ENCODE data around the gene MED22.
A peak's percentile ranks its signal among the peaks of the same experiment; 100 is the strongest.

Gene MED22

DNA sequence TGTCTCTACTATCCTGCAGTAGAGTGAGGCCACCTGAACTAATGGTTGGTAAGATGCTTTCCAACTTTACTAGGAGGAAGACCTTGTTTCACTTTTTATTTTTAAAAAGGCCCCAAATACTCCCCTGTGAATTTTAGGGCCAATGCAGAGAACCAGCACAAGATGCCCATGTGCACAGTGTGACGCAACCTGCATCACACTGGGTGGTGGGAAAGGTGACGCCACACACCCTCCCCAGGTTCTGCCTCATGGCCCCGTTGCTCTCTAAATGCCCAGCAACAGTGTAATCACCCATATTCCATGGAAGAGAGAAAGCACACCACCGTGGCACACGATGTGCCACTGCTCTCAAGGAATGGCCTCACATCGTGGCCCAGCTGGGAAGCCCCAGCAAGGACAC is 21.5 kb upstream of the MED22 start:
- Mint-ChIP-seq H3K36me3 (ENCODE audit: low read depth) (peaks cover 74% of the 10 kb centered on the region), H3K27me3 (no peaks in the 10 kb centered on the region), H3K4me3 (peak overlapping the region; percentile 82), H3K27ac (peak overlapping the region; percentile 95), H3K4me1 (peaks cover 65% of the 10 kb centered on the region), H3K9me3 (no peaks in the 10 kb centered on the region)
- no peak for ATAC-seq
- no peak for DNase-seq

DNA sequence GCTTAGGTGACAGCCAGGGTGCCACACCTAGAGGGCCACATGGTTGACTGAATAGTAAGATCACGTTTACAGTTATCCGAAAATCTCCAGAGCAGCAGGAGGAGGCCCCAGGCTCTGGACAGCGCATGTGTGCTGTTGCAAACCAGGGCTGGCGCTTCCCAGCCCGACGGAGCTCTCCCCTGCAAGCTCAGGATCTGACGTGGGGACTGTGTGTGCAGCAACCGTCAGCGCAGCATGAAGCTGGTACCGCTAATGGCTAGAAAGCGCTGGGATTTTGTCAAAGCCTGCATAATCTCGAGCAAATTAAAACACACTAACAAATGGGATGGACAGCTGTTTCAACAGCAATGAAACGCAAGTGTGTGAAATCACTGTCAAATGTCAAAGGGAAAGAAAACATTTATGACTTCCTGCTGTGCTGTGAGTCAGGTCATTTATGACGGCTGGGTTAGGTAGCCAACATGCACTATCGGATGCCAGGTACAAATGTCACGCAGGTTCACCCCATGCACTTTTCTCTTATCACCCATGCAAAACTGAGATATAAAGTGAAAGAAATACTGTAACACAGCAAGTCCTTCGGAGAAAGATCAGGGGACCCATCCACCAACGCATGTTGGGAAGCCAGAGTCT is 20.4 kb upstream of the MED22 start:
- Mint-ChIP-seq H3K4me3 (peak overlapping the region; percentile 82), H3K27me3 (no peaks in the 10 kb centered on the region), H3K36me3 (ENCODE audit: low read depth) (peaks cover 77% of the 10 kb centered on the region), H3K4me1 (peaks cover 58% of the 10 kb centered on the region), H3K27ac (peak overlapping the region; percentile 95), H3K9me3 (no peaks in the 10 kb centered on the region)
- DNase-seq (no peak), ATAC-seq (no peak)

DNA sequence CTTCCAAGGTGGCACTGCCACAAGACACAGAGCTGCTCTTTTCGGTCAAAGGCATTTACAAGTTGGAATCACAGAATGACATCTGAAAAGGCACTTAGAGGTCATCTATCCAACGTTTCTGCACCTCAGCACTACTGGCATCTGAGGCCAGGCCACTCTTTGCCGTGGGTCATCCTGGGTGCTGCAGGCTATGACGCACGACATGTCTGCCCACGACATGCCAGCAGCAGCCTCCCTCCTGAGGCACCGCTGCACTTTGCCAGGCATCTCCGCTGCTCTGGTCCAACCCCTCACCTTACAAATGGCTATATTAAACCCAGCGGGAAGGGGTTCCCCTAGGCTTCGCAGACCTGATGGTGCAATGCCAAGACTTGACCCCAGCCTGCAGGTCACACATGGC is 19.8 kb upstream of the MED22 start:
- Mint-ChIP-seq H3K36me3 (ENCODE audit: low read depth) (peaks cover 76% of the 10 kb centered on the region), H3K27ac (no peak overlapping the region), H3K27me3 (no peaks in the 10 kb centered on the region), H3K4me1 (peaks cover 52% of the 10 kb centered on the region), H3K4me3 (no peak overlapping the region), H3K9me3 (no peaks in the 10 kb centered on the region)
- no peak for ATAC-seq
- DNase-seq, result no peak

DNA sequence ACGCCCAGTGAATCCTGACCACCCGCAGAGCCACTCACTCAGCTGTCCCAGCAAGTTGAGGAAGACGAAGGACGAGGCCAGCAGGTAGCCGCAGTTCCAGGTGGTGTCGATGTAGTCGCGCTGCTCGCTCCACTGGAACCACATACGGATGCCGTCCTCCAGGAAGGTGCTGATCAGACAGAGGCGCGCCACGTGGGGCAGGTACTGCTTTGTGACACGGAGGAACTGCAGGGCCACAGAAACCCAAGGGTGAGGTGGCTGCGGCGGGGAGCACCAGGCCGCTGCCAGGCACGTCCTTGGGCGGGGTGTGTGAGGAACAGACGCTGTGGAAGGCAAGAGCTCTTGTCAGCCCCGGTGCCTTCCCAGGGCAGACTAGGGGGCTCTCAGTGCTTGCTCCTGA is 19.3 kb upstream of the MED22 start:
- H3K9me3 Mint-ChIP-seq, result no peaks in the 10 kb centered on the region
- no peak for DNase-seq
- H3K4me3 Mint-ChIP-seq, result no peak overlapping the region
- H3K27me3 Mint-ChIP-seq, result no peaks in the 10 kb centered on the region
- no peak for ATAC-seq
- no peak overlapping the region for H3K27ac Mint-ChIP-seq
- peaks cover 47% of the 10 kb centered on the region for H3K4me1 Mint-ChIP-seq
- peaks cover 71% of the 10 kb centered on the region for H3K36me3 Mint-ChIP-seq (ENCODE audit: low read depth)

- Mint-ChIP-seq H3K4me3 (no peak overlapping the region), H3K27ac (no peak overlapping the region), H3K27me3 (no peaks in the 10 kb centered on the region), H3K4me1 (peaks cover 46% of the 10 kb centered on the region), H3K36me3 (ENCODE audit: low read depth) (peaks cover 74% of the 10 kb centered on the region), H3K9me3 (no peaks in the 10 kb centered on the region)
- no peak for DNase-seq
- no peak for ATAC-seq
Measured at GRCh38 chr9:133366435-133366834, 18.5 kb upstream of the MED22 start.

DNA sequence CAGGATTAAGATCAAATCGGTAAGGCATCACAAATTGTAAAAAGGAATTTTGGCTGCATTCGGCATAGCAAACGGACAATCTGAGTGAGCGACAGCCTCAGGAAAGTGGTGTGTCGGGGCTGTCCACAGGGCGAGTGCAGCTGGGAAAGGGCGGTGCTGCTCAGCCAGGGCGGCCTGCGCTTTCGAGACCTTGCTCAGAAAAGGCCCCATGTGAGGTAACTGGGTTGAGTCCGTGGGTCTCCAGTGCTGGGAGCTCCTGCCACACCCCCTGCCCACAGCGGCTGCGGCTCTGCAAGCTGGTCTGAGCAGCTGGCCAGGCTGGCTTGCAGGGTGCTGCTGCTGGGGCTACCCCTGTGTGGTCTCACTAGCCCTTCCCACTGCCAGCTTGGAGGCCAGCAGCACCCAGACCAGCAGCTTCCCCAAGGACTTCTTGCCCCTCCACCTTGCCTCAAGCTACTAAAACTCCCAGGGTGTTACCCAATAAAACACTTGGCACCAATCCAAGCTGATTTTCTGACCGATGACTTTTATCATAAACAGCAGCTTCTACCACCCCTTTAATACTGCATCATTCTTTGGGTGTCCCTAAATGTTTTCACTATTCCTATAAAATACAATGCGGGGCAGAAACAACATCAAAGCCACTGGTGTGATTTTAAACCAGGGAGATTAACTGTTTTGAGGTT is 14.6 kb upstream of the MED22 start:
- no peaks in the 10 kb centered on the region for H3K9me3 Mint-ChIP-seq
- H3K27me3 Mint-ChIP-seq, result no peaks in the 10 kb centered on the region
- ATAC-seq, result no peak
- peaks cover 55% of the 10 kb centered on the region for H3K36me3 Mint-ChIP-seq (ENCODE audit: low read depth)
- no peak overlapping the region for H3K4me3 Mint-ChIP-seq
- H3K27ac Mint-ChIP-seq, result peak overlapping the region; percentile 52
- DNase-seq, result no peak
- peaks cover 43% of the 10 kb centered on the region for H3K4me1 Mint-ChIP-seq

DNA sequence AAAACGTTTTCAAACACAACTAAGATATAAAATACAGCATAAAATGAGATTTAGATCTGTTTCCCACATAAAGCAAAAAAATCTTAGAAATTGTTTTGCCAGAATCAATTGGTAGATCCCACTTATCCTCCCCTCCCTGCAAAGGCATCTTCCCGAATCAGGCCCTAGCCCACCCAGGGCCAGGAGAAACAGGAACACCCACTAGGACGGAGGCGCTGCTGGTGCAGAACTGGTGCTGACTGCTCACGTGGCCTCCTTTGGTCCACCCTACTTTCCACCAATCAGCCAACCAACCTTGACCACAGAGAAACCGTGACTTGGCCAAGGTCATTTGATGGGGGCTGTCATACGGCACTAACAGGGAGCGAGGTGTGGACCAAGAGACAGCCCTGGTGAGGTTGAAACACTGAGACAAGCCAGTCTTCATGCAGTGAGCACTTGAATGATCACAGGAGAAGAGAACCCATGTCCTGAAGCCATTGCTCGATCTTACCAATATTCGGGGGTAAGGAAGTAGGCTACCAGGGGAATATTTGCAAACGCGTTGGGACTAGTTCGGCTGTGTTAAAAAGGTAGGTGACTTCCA is 13.7 kb upstream of the MED22 start:
- no peaks in the 10 kb centered on the region for H3K9me3 Mint-ChIP-seq
- peaks cover 46% of the 10 kb centered on the region for H3K4me1 Mint-ChIP-seq
- H3K4me3 Mint-ChIP-seq, result no peak overlapping the region
- ATAC-seq (no peak), DNase-seq (no peak)
- peak overlapping the region; percentile 77 for H3K27ac Mint-ChIP-seq
- H3K27me3 Mint-ChIP-seq, result no peaks in the 10 kb centered on the region
- peaks cover 51% of the 10 kb centered on the region for H3K36me3 Mint-ChIP-seq (ENCODE audit: low read depth)

DNA sequence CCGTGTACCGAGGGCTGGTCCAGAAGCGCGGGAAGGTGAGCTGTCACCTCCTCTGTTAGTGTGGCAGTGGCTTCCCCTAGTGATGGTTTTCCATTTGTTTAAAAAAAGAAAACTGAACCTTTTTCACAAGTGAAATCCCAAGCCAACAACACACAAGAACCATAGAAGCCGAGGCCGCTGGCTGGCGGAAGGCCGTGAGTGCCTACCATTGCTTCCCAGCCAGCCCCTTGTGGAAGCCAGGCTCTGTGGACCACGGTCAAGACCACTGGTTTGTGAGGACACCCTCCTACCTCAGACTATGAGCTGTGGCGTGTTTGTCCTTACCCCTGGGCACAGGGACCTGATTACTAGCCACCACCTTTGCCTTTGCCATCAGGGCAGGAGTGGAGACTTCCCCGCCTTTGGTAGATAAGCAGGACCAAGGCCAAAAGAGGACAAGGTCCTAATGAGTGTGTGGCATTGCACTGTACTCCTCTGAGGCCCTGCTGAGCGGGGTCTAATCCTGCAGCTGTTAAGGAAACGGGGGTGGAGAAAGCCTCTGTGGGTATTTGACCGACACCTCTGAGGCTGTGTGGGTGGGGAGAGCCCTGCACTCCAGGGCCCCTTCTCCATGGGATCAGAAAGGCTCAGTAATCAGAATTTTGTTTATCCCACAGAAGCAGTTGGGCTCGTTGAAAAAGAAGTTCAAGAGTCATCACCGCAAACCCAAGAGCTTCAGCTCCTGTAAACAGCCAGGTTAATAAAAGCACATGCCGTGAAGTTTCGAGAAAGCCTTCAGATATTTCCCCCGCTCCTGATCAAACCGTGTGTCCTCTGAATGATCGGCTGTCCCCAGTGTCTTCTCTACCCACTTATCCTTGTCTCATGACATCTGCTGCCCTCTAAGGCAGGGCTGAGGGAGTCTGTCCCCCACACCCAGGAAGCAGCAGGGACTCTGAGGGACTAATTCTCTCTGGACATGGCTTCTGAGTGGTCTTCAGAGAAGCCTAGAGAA is 12.8 kb upstream of the MED22 start:
- Mint-ChIP-seq H3K9me3 (no peaks in the 10 kb centered on the region), H3K27ac (peak overlapping the region; percentile 77), H3K4me3 (no peak overlapping the region), H3K27me3 (no peaks in the 10 kb centered on the region), H3K4me1 (peaks cover 44% of the 10 kb centered on the region), H3K36me3 (ENCODE audit: low read depth) (peaks cover 42% of the 10 kb centered on the region)
- DNase-seq (no peak), ATAC-seq (peak; percentile 19)

DNA sequence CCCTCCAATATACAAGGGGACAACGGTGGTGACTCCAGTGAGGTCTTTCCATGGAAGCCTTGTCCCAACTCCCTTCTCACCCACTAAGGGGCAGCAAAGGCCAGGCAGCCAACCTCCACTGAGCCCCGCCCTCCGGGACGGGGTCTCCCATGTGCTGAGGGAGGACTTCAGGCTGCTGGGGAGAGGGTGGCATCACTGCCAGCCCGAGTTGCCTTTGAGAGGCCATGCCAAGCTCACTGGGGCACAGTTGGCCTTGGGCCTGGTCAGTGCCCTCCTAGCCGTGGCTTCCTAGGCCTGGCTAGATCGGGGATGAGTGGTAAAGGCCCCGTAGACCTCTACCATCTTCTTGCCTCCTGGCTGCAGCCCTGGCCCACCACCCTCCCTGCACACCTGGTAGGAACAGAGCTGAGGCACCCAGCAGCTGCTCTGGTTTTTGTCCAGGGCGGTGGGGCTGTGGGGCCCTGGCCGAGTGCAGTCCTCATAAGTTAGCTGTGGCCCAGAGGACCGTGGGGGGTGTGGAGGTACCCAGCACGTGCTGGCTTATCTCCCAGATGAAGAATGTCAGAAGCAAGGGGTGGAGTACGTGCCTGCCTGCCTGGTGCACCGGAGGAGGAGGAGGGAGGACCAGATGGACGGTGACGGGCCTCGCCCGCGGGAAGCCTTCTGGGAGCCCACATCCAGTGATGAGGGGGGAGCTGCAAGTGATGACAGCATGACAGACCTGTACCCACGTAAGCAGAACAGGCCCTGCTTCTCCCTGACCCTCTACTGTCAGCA is 11.7 kb upstream of the MED22 start:
- Mint-ChIP-seq H3K9me3 (no peaks in the 10 kb centered on the region), H3K4me1 (peaks cover 50% of the 10 kb centered on the region), H3K27ac (peak overlapping the region; percentile 53), H3K27me3 (no peaks in the 10 kb centered on the region), H3K4me3 (peak overlapping the region; percentile 32), H3K36me3 (ENCODE audit: low read depth) (peaks cover 35% of the 10 kb centered on the region)
- ATAC-seq, result no peak
- DNase-seq, result no peak

DNA sequence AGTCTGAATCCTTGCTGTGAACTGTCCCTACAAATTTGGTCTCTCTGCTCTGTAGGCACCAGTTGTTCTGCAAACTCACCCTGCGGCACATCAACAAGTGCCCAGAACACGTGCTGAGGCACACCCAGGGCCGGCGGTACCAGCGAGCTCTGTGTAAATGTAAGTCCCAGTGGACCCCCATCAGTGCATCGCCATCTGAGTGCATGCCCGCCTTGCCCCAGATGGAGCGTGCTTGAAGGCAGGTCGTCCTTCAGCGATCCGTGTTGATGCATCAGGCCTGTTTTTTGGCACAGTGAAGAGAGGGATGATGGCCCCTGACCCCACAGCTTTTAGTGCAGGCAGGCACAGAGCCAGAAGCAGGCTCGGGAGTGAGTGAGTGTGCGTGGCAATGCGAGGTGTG is 9.7 kb upstream of the MED22 start:
- H3K4me1 Mint-ChIP-seq, result peaks cover 52% of the 10 kb centered on the region
- H3K27ac Mint-ChIP-seq, result no peak overlapping the region

GRCh38 chr9:133356391-133357091 is 8.6 kb upstream of the MED22 start, which contains the start of the genes SURF1 and SURF2:
Gene SURF1 (minus strand): TSS chr9:133356487. CDS start chr9:133356453, 34 bp downstream.
Gene SURF2 (plus strand): TSS chr9:133356550. CDS start chr9:133356593, 43 bp downstream.
- peaks cover 45% of the 10 kb centered on the region for H3K4me1 Mint-ChIP-seq
- H3K4me3 Mint-ChIP-seq, result peak within 1 kb of the TSS; percentile 88
- DNase-seq (peak; percentile 94), ATAC-seq (peak; percentile 67)
- H3K27ac Mint-ChIP-seq, result peak within 1 kb of the TSS; percentile 85
- no peaks in the 10 kb centered on the region for H3K9me3 Mint-ChIP-seq
- peaks cover 26% of the 10 kb centered on the region for H3K36me3 Mint-ChIP-seq (ENCODE audit: low read depth)
- no peaks in the 10 kb centered on the region for H3K27me3 Mint-ChIP-seq

More for the DNA sequence above, 9.7 kb upstream of the MED22 start:
- peaks cover 23% of the 10 kb centered on the region for H3K36me3 Mint-ChIP-seq (ENCODE audit: low read depth)
- peak overlapping the region; percentile 79 for H3K4me3 Mint-ChIP-seq
- DNase-seq (no peak), ATAC-seq (no peak)
- H3K9me3 Mint-ChIP-seq, result no peaks in the 10 kb centered on the region
- no peaks in the 10 kb centered on the region for H3K27me3 Mint-ChIP-seq

DNA sequence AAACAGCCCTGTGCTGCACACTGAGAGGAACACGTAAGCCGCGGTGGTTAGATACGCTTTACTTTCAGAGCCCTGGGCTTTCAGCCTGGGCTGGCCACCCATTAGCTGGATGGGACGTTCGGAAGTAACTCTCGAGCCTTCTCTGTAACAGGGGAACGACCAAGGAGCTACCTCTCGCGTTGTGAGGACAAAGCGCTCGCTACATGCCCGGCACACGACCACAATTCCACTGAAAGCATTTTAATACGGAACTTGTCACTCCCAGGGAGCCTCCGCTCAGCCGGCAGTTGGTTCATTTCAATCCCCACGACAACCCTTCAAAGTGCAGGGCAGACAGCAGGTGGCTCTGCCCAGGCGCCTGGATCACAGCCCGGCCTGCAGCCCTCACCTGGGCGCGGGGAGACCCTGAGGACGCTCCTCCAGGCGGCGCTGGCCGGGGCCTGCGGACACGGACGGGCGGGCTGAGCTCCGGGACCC is 8.0 kb upstream of the MED22 start:
- H3K27ac Mint-ChIP-seq, result peak overlapping the region; percentile 85
- no peaks in the 10 kb centered on the region for H3K9me3 Mint-ChIP-seq
- peak overlapping the region; percentile 88 for H3K4me3 Mint-ChIP-seq
- H3K4me1 Mint-ChIP-seq, result peaks cover 42% of the 10 kb centered on the region
- no peaks in the 10 kb centered on the region for H3K27me3 Mint-ChIP-seq
- DNase-seq (no peak), ATAC-seq (peak; percentile 27)
- peaks cover 26% of the 10 kb centered on the region for H3K36me3 Mint-ChIP-seq (ENCODE audit: low read depth)

- peak overlapping the region; percentile 88 for H3K4me3 Mint-ChIP-seq
- H3K4me1 Mint-ChIP-seq, result peaks cover 44% of the 10 kb centered on the region
- H3K9me3 Mint-ChIP-seq, result no peaks in the 10 kb centered on the region
- no peaks in the 10 kb centered on the region for H3K27me3 Mint-ChIP-seq
- no peak for ATAC-seq
- H3K27ac Mint-ChIP-seq, result peak overlapping the region; percentile 85
- no peak for DNase-seq
- peaks cover 36% of the 10 kb centered on the region for H3K36me3 Mint-ChIP-seq (ENCODE audit: low read depth)
Measured at GRCh38 chr9:133354766-133355165, 6.8 kb upstream of the MED22 start.
